Measurements from ENCODE around the gene EPN3.

GRCh38 chr17:50533185-50533584 is 650 bp downstream of the EPN3 start:
- TF ChIP-seq SP1 (IDR thresholded peaks at IDR 0.05) (no peak), NFRKB (IDR thresholded peaks at IDR 0.05) (no peak), FOXK2 (IDR thresholded peaks at IDR 0.05) (no peak), L3MBTL2 (conservative IDR thresholded peaks at IDR 0.05) (no peak), BHLHE40 (IDR thresholded peaks at IDR 0.05; ENCODE audit: borderline replicate concordance) (no peak), FOXM1 (IDR thresholded peaks at IDR 0.05; ENCODE audit: borderline replicate concordance) (no peak)

Measured in HEK293T (cell line).